ENCODE results near the gene MYD88. TPM values are rescaled to one million over a fixed set of nuclear protein-coding genes. Genes with fewer than 3 reads are reported as not detected.

MYD88 gene
- total RNA-seq, 1 donor = 8.7 TPM

DNA sequence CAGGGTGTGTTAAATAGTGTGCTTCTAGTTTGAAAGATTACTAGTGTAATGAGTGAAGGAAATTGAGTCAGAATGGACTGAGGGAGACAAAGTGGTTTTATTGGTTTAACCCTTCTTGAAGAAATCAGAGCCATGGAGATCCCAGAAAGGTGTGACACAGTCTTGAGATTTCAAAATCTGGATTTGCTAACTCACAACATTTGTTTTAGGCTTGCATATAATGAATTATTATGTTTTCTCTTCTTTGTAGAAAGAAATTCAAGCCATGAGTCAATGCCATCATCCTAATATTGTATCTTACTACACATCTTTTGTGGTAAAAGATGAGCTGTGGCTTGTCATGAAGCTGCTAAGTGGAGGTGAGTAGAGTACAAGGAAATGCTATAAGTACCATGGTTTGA lies 52.0 kb downstream of the MYD88 start:
- Histone ChIP-seq H3K27me3 (ENCODE audit: insufficient read depth, low read length) (no peaks in the 10 kb centered on the region), H2AFZ (ENCODE audit: low read length) (no peak overlapping the region), H3K4me3 (ENCODE audit: insufficient read depth, low read length) (no peak overlapping the region), H3K9me3 (ENCODE audit: low read depth, low read length) (no peaks in the 10 kb centered on the region), H3K4me2 (ENCODE audit: insufficient read depth, low read length) (no peak overlapping the region), H3K27ac (ENCODE audit: low read depth, low read length) (no peak overlapping the region), H4K20me1 (ENCODE audit: insufficient read depth, low read length) (peaks cover 7% of the 10 kb centered on the region), H3K36me3 (ENCODE audit: insufficient read depth, low read length) (peaks cover 19% of the 10 kb centered on the region), H3K79me2 (ENCODE audit: insufficient read depth, low read length) (peaks cover 65% of the 10 kb centered on the region), H3K4me1 (ENCODE audit: insufficient read depth, low read length) (peaks cover 4% of the 10 kb centered on the region)
- DNase-seq (ENCODE audit: insufficient read length, low spot score, missing footprints) = no peak
- TF ChIP-seq, protein P1, sequence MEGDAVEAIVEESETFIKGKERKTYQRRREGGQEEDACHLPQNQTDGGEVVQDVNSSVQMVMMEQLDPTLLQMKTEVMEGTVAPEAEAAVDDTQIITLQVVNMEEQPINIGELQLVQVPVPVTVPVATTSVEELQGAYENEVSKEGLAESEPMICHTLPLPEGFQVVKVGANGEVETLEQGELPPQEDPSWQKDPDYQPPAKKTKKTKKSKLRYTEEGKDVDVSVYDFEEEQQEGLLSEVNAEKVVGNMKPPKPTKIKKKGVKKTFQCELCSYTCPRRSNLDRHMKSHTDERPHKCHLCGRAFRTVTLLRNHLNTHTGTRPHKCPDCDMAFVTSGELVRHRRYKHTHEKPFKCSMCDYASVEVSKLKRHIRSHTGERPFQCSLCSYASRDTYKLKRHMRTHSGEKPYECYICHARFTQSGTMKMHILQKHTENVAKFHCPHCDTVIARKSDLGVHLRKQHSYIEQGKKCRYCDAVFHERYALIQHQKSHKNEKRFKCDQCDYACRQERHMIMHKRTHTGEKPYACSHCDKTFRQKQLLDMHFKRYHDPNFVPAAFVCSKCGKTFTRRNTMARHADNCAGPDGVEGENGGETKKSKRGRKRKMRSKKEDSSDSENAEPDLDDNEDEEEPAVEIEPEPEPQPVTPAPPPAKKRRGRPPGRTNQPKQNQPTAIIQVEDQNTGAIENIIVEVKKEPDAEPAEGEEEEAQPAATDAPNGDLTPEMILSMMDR (IDR thresholded peaks at IDR 0.05; ENCODE audit: extremely low read depth, low read depth, low read length) = no peak

Small RNAs within 50 kb of the gene (small RNA-seq; reads per million reads assigned to genes)
- gene RF00019 = not detected

Other genes starting within 250 kb of the MYD88 start
- 6.8 and 7.6 TPM in 2 replicates for gene VILL, start 147.9 kb upstream of the MYD88 start, total RNA-seq
- 23.2 and 23.6 TPM in 2 replicates for gene PLCD1, start 109.0 kb upstream of the MYD88 start, total RNA-seq
- under 0.01 and 0.29 TPM in 2 replicates for gene DLEC1, start 99.5 kb upstream of the MYD88 start, total RNA-seq
- gene ACAA1, start 1.5 kb upstream of the MYD88 start, total RNA-seq = 17.4 and 20.0 TPM in 2 replicates
- gene OXSR1, start 26.9 kb downstream of the MYD88 start, total RNA-seq = 44.2 and 50.3 TPM in 2 replicates
- 0.29 and 0.36 TPM in 2 replicates for gene SLC22A13, start 127.2 kb downstream of the MYD88 start, total RNA-seq
- gene SLC22A14, start 143.6 kb downstream of the MYD88 start, total RNA-seq = 0.29 and 0.36 TPM in 2 replicates
- 10.1 and 12.4 TPM in 2 replicates for gene XYLB, start 208.1 kb downstream of the MYD88 start, total RNA-seq

Measured in osteoblast (primary cell).